OCI-LY7 (cell line): ENCODE measurements around the gene DMRT1.

ENCODE experiments used
- EZH2phosphoT487 ChIP-seq: fragments of 200-600 bp; sonication (generic); IDR thresholded peaks from 2 replicates; pipeline ENCODE4 v1.6.1; 2018; ENCODE audit warnings: low read depth, borderline replicate concordance, mild to moderate bottlenecking, mixed run types, antibody characterized with exemption, low read length, moderate library complexity, mixed read lengths
- TF ChIP-seq, protein P1 (sequence below): fragments of 200-600 bp; sonication (generic); conservative IDR thresholded peaks from 2 replicates; pipeline ENCODE4 v1.5.1; 2014; ENCODE audit warnings: mild to moderate bottlenecking, antibody characterized with exemption, low read length, moderate library complexity, mixed read lengths

DNA sequence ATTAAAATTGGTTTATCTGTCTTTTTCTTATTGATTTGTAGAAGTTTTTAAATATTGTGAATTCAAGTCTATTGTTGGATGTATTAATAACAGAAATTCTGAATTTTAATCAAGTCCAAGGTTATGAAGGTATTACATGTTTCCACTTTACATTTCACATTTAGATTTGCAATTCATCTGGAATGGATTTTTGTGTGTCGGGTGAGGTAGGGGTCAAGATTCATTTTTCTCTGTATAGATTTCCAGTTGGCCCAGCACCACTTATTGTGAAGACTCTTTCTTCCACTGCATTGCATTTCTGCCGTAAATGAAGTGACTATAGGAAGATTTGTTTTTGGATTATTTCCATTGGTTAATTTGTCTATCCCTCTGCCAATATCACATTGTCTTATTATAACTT is 173.1 kb downstream of the DMRT1 start:
- TF ChIP-seq, protein P1, sequence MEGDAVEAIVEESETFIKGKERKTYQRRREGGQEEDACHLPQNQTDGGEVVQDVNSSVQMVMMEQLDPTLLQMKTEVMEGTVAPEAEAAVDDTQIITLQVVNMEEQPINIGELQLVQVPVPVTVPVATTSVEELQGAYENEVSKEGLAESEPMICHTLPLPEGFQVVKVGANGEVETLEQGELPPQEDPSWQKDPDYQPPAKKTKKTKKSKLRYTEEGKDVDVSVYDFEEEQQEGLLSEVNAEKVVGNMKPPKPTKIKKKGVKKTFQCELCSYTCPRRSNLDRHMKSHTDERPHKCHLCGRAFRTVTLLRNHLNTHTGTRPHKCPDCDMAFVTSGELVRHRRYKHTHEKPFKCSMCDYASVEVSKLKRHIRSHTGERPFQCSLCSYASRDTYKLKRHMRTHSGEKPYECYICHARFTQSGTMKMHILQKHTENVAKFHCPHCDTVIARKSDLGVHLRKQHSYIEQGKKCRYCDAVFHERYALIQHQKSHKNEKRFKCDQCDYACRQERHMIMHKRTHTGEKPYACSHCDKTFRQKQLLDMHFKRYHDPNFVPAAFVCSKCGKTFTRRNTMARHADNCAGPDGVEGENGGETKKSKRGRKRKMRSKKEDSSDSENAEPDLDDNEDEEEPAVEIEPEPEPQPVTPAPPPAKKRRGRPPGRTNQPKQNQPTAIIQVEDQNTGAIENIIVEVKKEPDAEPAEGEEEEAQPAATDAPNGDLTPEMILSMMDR = no peak
- TF ChIP-seq EZH2phosphoT487 = no peak
